CD14-positive monocyte (primary cell): Measurements from ENCODE around the gene LYZL4. TPM values are rescaled to one million over a fixed set of nuclear protein-coding genes. Genes with fewer than 3 reads are reported as not detected.

Experiments
- DNase-seq, 3 donors: peaks; one replicate each; pipeline ENCODE4 v3.0.0-alpha.2; 2011 to 2022
- H2AFZ ChIP-seq: 2 replicates; pipeline ENCODE4 v1.6.0; 2012; ENCODE audit warnings: mild to moderate bottlenecking, low read depth, low read length, inconsistent platforms; ENCODE audit not compliant: insufficient read depth, poor library complexity, severe bottlenecking
- H3K27ac ChIP-seq, 2 donors: 1 replicate in 1 of 2; 2 replicates in 1 of 2; pipeline ENCODE4 v1.5.1; 2012 to 2013; ENCODE audit warnings: low read length in 2 of 2, control low read depth in 1 of 2, inconsistent platforms in 1 of 2, low read depth in 1 of 2, mild to moderate bottlenecking in 1 of 2
- H3K27me3 ChIP-seq, 2 donors: one replicate each; pipeline versions ENCODE4 v1.6.0 to v1.6.1; 2011 to 2013; ENCODE audit warnings: low read length in 2 of 2; ENCODE audit not compliant: control insufficient read depth in 2 of 2, insufficient read depth in 2 of 2
- H3K36me3 ChIP-seq, 2 donors: replicated peaks in 1 of 2; 1 replicate in 1 of 2; 2 replicates in 1 of 2; pipeline versions ENCODE4 v1.5.1 to v1.6.1; 2012 to 2013; ENCODE audit warnings: low read length in 2 of 2, control low read depth in 1 of 2, inconsistent platforms in 1 of 2, mild to moderate bottlenecking in 1 of 2; ENCODE audit not compliant: insufficient read depth in 2 of 2, control insufficient read depth in 1 of 2
- H3K4me1 ChIP-seq, 2 donors: 1 replicate in 1 of 2; 2 replicates in 1 of 2; pipeline versions ENCODE4 v1.5.1 to v1.6.1; 2012 to 2013; ENCODE audit warnings: low read length in 2 of 2, control low read depth in 1 of 2, inconsistent platforms in 1 of 2, mild to moderate bottlenecking in 1 of 2, moderate library complexity in 1 of 2; ENCODE audit not compliant: insufficient read depth in 2 of 2, control insufficient read depth in 1 of 2
- H3K4me2 ChIP-seq: replicated peaks from 2 replicates; pipeline ENCODE3; 2012; ENCODE audit warnings: low read length, moderate library complexity, mild to moderate bottlenecking; ENCODE audit not compliant: poor library complexity, severe bottlenecking; ENCODE audit errors: extremely low read depth
- H3K4me3 ChIP-seq, 3 experiments: fragments of 200-600 bp in 1 of 3; sonication (generic) in 1 of 3; replicated peaks in 1 of 3; 1 replicate in 2 of 3; 2 replicates in 1 of 3; pipeline ENCODE4 v1.5.1; 2011 to 2013; ENCODE audit warnings: low read length in 3 of 3, mild to moderate bottlenecking in 3 of 3, control low read depth in 2 of 3, low read depth in 2 of 3, inconsistent platforms in 1 of 3, moderate library complexity in 1 of 3
- H3K79me2 ChIP-seq: 2 replicates; pipeline ENCODE4 v1.6.0; 2012; ENCODE audit warnings: mild to moderate bottlenecking, control low read depth, inconsistent platforms, low read length, moderate library complexity; ENCODE audit not compliant: insufficient read depth
- H3K9ac ChIP-seq: 2 replicates; pipeline ENCODE4 v1.6.0; 2017; ENCODE audit warnings: low read length, mild to moderate bottlenecking; ENCODE audit not compliant: insufficient read depth, poor library complexity, severe bottlenecking
- H3K9me3 ChIP-seq, 2 donors: replicated peaks in 1 of 2; 1 replicate in 1 of 2; 2 replicates in 1 of 2; pipeline versions ENCODE4 v1.5.1 to v1.6.1; 2012 to 2013; ENCODE audit warnings: low read length in 2 of 2, control low read depth in 1 of 2; ENCODE audit not compliant: control insufficient read depth in 1 of 2, insufficient read depth in 1 of 2
- H4K20me1 ChIP-seq: 2 replicates; pipeline ENCODE4 v1.6.0; 2012; ENCODE audit warnings: mild to moderate bottlenecking, low read length, control low read depth, moderate library complexity; ENCODE audit not compliant: insufficient read depth
- H3K27ac Mint-ChIP-seq, 7 donors: one replicate each; pipeline ENCODE4 v1.8.0; 2020; ENCODE audit warnings: mild to moderate bottlenecking in 7 of 7, mixed read lengths in 7 of 7, moderate library complexity in 6 of 7, inconsistent platforms in 2 of 7
- H3K27me3 Mint-ChIP-seq, 3 donors: one replicate each; pipeline ENCODE4 v1.8.0; 2021 to 2022; ENCODE audit warnings: low read depth in 3 of 3, mild to moderate bottlenecking in 3 of 3, mixed read lengths in 3 of 3, moderate library complexity in 3 of 3, inconsistent platforms in 1 of 3
- H3K36me3 Mint-ChIP-seq, 2 donors: one replicate each; pipeline ENCODE4 v1.8.0; 2020; ENCODE audit warnings: mixed read lengths in 2 of 2, inconsistent platforms in 1 of 2, mild to moderate bottlenecking in 1 of 2
- H3K4me1 Mint-ChIP-seq: one replicate; pipeline ENCODE4 v1.8.0; 2020; ENCODE audit warnings: mild to moderate bottlenecking, mixed read lengths
- H3K4me3 Mint-ChIP-seq, 2 donors: one replicate each; pipeline ENCODE4 v1.8.0; 2020; ENCODE audit warnings: mild to moderate bottlenecking in 2 of 2, mixed read lengths in 2 of 2, moderate library complexity in 1 of 2
- H3K9me3 Mint-ChIP-seq, 7 donors: one replicate each; pipeline ENCODE4 v1.8.0; 2020 to 2022; ENCODE audit warnings: mixed read lengths in 7 of 7, mild to moderate bottlenecking in 6 of 7, moderate library complexity in 6 of 7, inconsistent platforms in 2 of 7
- WGBS: methylation state at CpG from one replicate; pipeline ENCODE4 v1.1.5; 2013; ENCODE audit warnings: missing lambda C conversion rate; ENCODE audit not compliant: insufficient coverage; 5-methylcytosine and 5-hydroxymethylcytosine counted together
- intact Hi-C, 2 donors: fragments of 100-400 bp; cut with micrococcal nuclease; formaldehyde crosslinking; loops; one replicate each; pipeline versions ENCODE4 v1.15.0 to v1.15.1; 2023
- polyA plus RNA-seq, 3 donors: library from polyadenylated mRNA; depleted of rRNA in 1 of 3; unstranded in 2 of 3; stranded (reverse) in 1 of 3; fragments of 300-500 nt in 2 of 3; fragments of >200 nt in 1 of 3; fragmentation: Illumina TruSeq in 2 of 3; gene quantifications; 1 replicate in 2 of 3; 2 replicates in 1 of 3; pipeline ENCODE4 v1.2.3, GENCODE V29; 2012 to 2021
- TF ChIP-seq, protein P1 (sequence below): fragments of 200-600 bp; IDR thresholded peaks from one replicate; pipeline ENCODE4 v1.8.0; 2022; ENCODE audit warnings: antibody characterized with exemption, mild to moderate bottlenecking

LYZL4 gene
- polyA plus RNA-seq, 3 donors: not detected

DNA sequence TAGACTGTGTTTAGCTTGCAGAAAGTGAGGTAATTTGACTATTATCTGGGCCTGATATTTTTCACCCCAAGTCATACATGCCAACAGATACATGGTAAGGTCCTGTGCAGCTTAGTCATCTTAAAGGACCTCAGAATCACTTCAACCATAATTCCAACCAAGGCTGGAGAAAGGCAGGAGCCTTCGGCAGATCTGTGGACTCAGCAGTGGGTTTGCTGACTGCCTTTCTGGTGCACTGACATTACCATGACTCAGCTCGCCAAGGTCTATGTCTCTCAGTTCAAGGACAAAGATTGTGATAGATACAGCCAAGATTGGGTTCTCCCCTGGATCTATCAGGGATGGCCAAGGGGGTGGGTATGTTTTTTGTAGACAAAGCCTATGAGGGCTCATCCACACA lies 32.7 kb downstream of the LYZL4 start:
- H3K4me2 ChIP-seq: no peak overlapping the region
- no peaks in the 10 kb centered on the region for H3K36me3 Mint-ChIP-seq
- no peak overlapping the region for H3K9ac ChIP-seq
- no peaks in the 10 kb centered on the region for H3K9me3 Mint-ChIP-seq
- no peaks in the 10 kb centered on the region for H3K9me3 ChIP-seq
- no peak overlapping the region for H3K4me3 ChIP-seq
- H3K4me3 Mint-ChIP-seq: no peak overlapping the region
- TF ChIP-seq, protein P1, sequence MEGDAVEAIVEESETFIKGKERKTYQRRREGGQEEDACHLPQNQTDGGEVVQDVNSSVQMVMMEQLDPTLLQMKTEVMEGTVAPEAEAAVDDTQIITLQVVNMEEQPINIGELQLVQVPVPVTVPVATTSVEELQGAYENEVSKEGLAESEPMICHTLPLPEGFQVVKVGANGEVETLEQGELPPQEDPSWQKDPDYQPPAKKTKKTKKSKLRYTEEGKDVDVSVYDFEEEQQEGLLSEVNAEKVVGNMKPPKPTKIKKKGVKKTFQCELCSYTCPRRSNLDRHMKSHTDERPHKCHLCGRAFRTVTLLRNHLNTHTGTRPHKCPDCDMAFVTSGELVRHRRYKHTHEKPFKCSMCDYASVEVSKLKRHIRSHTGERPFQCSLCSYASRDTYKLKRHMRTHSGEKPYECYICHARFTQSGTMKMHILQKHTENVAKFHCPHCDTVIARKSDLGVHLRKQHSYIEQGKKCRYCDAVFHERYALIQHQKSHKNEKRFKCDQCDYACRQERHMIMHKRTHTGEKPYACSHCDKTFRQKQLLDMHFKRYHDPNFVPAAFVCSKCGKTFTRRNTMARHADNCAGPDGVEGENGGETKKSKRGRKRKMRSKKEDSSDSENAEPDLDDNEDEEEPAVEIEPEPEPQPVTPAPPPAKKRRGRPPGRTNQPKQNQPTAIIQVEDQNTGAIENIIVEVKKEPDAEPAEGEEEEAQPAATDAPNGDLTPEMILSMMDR: no peak
- no peaks in the 10 kb centered on the region for H3K79me2 ChIP-seq
- no peak overlapping the region for H3K27ac ChIP-seq
- peaks cover 24 to 28% of the 10 kb centered on the region in 2 donors for H3K4me1 ChIP-seq
- H4K20me1 ChIP-seq: no peaks in the 10 kb centered on the region
- H3K27me3 Mint-ChIP-seq: peaks cover 0 to 3% (median 1%) of the 10 kb centered on the region in 3 donors
- peaks cover 25% of the 10 kb centered on the region for H3K4me1 Mint-ChIP-seq
- 100% methylated on average over 2 of the region's 2 CpGs for WGBS
- DNase-seq: no peak
- H3K36me3 ChIP-seq: no peaks in the 10 kb centered on the region
- H3K27ac Mint-ChIP-seq: no peak overlapping the region
- no peaks in the 10 kb centered on the region for H3K27me3 ChIP-seq
- intact Hi-C loops: no loop called here
- no peak overlapping the region for H2AFZ ChIP-seq

DNA sequence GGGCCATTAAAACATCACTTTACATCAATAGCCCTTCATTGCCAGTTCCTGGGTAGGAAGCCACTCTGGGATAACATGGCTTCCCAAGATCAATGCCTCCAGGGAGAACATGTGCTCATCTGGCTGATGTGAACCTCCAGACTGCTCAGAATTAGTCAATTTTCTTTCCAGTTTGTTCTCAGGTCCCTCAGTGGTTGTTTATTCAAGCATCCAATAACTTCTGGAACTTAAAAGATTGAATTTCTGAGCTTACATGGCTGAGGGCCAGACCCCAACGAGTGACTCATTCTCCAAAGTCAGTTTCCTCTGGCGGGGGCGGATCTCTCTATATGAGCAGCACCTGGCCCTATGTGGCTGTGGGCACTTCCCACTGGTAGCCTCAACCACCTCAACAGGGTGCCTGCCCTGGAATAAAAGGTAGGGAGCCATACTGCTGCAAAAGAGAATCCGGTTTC lies 34.0 kb downstream of the LYZL4 start:
- H3K36me3 Mint-ChIP-seq: no peaks in the 10 kb centered on the region
- Histone ChIP-seq H3K9me3 (no peaks in the 10 kb centered on the region), H3K4me2 (no peak overlapping the region), H3K36me3 (no peaks in the 10 kb centered on the region), H3K4me1 (peaks cover 32 to 41% of the 10 kb centered on the region in 2 donors), H3K9ac (no peak overlapping the region), H3K4me3 (no peak overlapping the region), H3K79me2 (no peaks in the 10 kb centered on the region), H2AFZ (no peak overlapping the region), H4K20me1 (no peaks in the 10 kb centered on the region), H3K27ac (no peak overlapping the region), H3K27me3 (no peaks in the 10 kb centered on the region)
- peaks cover 36% of the 10 kb centered on the region for H3K4me1 Mint-ChIP-seq
- H3K9me3 Mint-ChIP-seq: no peaks in the 10 kb centered on the region
- H3K27me3 Mint-ChIP-seq: peaks cover 0 to 3% (median under 1%) of the 10 kb centered on the region in 3 donors
- H3K4me3 Mint-ChIP-seq: no peak overlapping the region
- H3K27ac Mint-ChIP-seq: no peak overlapping the region
- DNase-seq: no peak
- intact Hi-C loops: no loop called here
- WGBS: 0% methylated on average over 1 of the region's 4 CpGs
- TF ChIP-seq, protein P1: no peak
